Measurements from ENCODE around the gene EIF4G3. TPM values are rescaled to one million over a fixed set of nuclear protein-coding genes. Genes with fewer than 3 reads are reported as not detected.
A peak's percentile ranks its signal among the peaks of the same experiment; 100 is the strongest.

Gene EIF4G3
- total RNA-seq, 3 donors from 2014 or later (not counting 1 experiment from before 2014, with no cell fraction given), result 105 to 107 (median 107) TPM

DNA sequence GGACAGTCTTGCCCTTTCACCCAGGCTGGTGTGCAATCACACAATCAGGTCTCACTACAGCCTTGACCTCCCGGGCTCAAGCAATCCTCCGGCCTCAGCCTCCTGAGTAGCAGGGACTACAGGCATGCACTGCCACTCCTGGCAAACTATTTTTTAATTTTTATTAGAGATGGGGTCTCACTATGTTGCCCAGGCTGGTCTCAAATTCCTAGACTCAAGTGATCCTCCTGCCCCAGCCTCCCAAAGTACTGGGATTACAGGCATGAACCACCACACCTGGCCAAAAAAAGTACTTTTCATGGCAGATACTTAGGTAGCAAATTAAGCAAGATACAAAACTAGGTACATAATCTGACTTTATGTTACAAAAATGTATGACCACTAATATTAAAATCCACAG lies 8.3 kb downstream of the EIF4G3 start:
- no peaks in the 10 kb centered on the region for H3K27me3 Mint-ChIP-seq (ENCODE audit: low read depth in 2 of 2)
- Histone ChIP-seq H3K27me3 (ENCODE audit: control insufficient read depth, insufficient read depth, low read length) (no peaks in the 10 kb centered on the region), H3K9me3 (ENCODE audit: control insufficient read depth, insufficient read depth, low read length) (no peaks in the 10 kb centered on the region), H3K4me1 (ENCODE audit: control insufficient read depth, insufficient read depth, low read length) (no peaks in the 10 kb centered on the region), H3K27ac (ENCODE audit: low read length) (no peak overlapping the region), H3K4me3 (ENCODE audit: low read length) (no peak overlapping the region), H3K36me3 (ENCODE audit: control insufficient read depth, insufficient read depth, low read length) (peaks cover 2% of the 10 kb centered on the region)
- H3K27ac Mint-ChIP-seq, result no peak overlapping the region
- no peaks in the 10 kb centered on the region for H3K36me3 Mint-ChIP-seq
- DNase-seq, result no peak
- intact Hi-C loops (cut with micrococcal nuclease), result no loop called here
- ATAC-seq, result no peak
- H3K4me3 Mint-ChIP-seq, result no peak overlapping the region
- no peaks in the 10 kb centered on the region for H3K9me3 Mint-ChIP-seq
- WGBS (ENCODE audit: insufficient coverage), result 95% methylated on average over 2 of the region's 2 CpGs
- TF ChIP-seq, protein P1, sequence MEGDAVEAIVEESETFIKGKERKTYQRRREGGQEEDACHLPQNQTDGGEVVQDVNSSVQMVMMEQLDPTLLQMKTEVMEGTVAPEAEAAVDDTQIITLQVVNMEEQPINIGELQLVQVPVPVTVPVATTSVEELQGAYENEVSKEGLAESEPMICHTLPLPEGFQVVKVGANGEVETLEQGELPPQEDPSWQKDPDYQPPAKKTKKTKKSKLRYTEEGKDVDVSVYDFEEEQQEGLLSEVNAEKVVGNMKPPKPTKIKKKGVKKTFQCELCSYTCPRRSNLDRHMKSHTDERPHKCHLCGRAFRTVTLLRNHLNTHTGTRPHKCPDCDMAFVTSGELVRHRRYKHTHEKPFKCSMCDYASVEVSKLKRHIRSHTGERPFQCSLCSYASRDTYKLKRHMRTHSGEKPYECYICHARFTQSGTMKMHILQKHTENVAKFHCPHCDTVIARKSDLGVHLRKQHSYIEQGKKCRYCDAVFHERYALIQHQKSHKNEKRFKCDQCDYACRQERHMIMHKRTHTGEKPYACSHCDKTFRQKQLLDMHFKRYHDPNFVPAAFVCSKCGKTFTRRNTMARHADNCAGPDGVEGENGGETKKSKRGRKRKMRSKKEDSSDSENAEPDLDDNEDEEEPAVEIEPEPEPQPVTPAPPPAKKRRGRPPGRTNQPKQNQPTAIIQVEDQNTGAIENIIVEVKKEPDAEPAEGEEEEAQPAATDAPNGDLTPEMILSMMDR (IDR thresholded peaks at IDR 0.05), result no peak
- peaks cover 34 to 44% of the 10 kb centered on the region in 2 donors for H3K4me1 Mint-ChIP-seq

DNA sequence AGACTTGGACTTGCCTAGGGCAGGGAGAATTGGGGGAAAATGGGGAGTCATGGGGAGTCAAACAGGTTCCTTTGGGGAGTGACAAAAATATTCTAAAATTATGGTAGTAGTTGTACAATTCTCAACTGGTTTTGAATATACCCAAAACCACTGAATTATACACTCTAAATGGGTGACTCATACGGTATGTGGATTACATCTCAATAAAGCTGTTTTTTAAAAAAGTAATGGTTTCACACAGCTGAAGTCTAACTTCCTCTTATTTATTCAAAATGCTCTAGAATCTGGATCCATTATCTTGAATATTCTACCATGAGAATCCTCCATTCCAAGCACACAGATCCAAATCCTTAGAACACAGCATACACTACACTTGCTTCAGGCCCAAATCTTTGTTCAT lies 11.1 kb downstream of the EIF4G3 start:
- Mint-ChIP-seq H3K9me3 (no peaks in the 10 kb centered on the region), H3K27me3 (ENCODE audit: low read depth in 2 of 2) (no peaks in the 10 kb centered on the region), H3K36me3 (no peaks in the 10 kb centered on the region), H3K4me1 (peaks cover 29 to 38% of the 10 kb centered on the region in 2 donors), H3K27ac (peak overlapping the region; percentile 67 to 86), H3K4me3 (peak overlapping the region; percentile 22)
- WGBS (ENCODE audit: insufficient coverage), result no CpG with 5 or more reads among the region's 1 CpG
- intact Hi-C loops (cut with micrococcal nuclease), result no loop called here
- Histone ChIP-seq H3K36me3 (ENCODE audit: control insufficient read depth, insufficient read depth, low read length) (peaks cover 2% of the 10 kb centered on the region), H3K4me3 (ENCODE audit: low read length) (no peak overlapping the region), H3K27ac (ENCODE audit: low read length) (no peak overlapping the region), H3K27me3 (ENCODE audit: control insufficient read depth, insufficient read depth, low read length) (no peaks in the 10 kb centered on the region), H3K9me3 (ENCODE audit: control insufficient read depth, insufficient read depth, low read length) (no peaks in the 10 kb centered on the region), H3K4me1 (ENCODE audit: control insufficient read depth, insufficient read depth, low read length) (no peaks in the 10 kb centered on the region)
- no peak for DNase-seq
- TF ChIP-seq, protein P1 (IDR thresholded peaks at IDR 0.05), result no peak
- peak; percentile 32 to 87 (median 42) for ATAC-seq

DNA sequence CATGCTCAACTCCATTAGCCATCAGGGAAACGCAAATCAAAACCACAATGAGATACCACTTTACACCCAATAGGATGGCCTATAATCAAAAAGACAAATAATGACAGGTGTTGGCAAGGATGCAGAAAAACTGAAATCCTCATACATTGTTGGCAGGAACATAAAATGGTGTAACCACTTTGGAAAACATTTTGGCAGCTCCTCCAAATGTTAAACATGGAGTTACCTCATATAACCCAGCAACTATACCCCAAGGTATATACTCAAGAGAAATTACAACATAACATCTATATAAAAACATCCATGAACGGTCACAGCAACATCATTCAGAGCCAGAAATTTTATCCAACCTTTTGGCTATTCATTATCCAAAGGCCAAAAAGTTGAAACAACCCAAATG lies 11.6 kb downstream of the EIF4G3 start:
- H3K9me3 ChIP-seq (ENCODE audit: control insufficient read depth, insufficient read depth, low read length), result no peaks in the 10 kb centered on the region
- H3K36me3 ChIP-seq (ENCODE audit: control insufficient read depth, insufficient read depth, low read length), result peaks cover 2% of the 10 kb centered on the region
- H3K27ac ChIP-seq (ENCODE audit: low read length), result no peak overlapping the region
- Mint-ChIP-seq H3K27ac (peak overlapping the region; percentile 67 to 86), H3K9me3 (no peaks in the 10 kb centered on the region), H3K27me3 (ENCODE audit: low read depth in 2 of 2) (no peaks in the 10 kb centered on the region), H3K4me3 (no peak overlapping the region), H3K4me1 (peaks cover 35 to 39% of the 10 kb centered on the region in 2 donors), H3K36me3 (no peaks in the 10 kb centered on the region)
- H3K4me1 ChIP-seq (ENCODE audit: control insufficient read depth, insufficient read depth, low read length), result no peaks in the 10 kb centered on the region
- H3K4me3 ChIP-seq (ENCODE audit: low read length), result no peak overlapping the region
- 97% methylated on average over 2 of the region's 2 CpGs for WGBS (ENCODE audit: insufficient coverage)
- ATAC-seq (no peak), DNase-seq (no peak)
- TF ChIP-seq, protein P1 (IDR thresholded peaks at IDR 0.05), result no peak
- H3K27me3 ChIP-seq (ENCODE audit: control insufficient read depth, insufficient read depth, low read length), result no peaks in the 10 kb centered on the region
- intact Hi-C loops (cut with micrococcal nuclease), result no loop called here

DNA sequence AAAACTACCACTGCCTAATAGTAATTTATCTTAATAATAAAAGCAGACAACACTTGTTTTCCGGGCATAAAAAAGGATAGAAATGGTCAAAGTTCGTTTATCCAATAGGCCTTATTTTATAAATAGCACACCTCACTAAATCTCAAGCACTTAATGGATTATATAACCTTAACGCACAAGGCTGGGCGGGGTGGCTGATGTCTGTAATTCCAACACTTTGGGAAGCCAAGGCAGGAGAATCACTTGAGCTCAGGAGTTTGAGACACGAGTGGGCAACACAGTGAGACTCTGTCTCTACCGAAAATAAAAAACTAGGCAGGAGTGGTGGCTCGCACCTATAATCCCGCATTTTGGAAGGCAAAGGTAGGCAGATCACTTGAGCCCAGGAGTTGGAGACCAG lies 12.4 kb downstream of the EIF4G3 start:
- TF ChIP-seq, protein P1 (IDR thresholded peaks at IDR 0.05), result no peak
- H3K27ac ChIP-seq (ENCODE audit: low read length), result no peak overlapping the region
- H3K27me3 ChIP-seq (ENCODE audit: control insufficient read depth, insufficient read depth, low read length), result no peaks in the 10 kb centered on the region
- Mint-ChIP-seq H3K27me3 (ENCODE audit: low read depth in 2 of 2) (no peaks in the 10 kb centered on the region), H3K4me1 (peaks cover 37 to 39% of the 10 kb centered on the region in 2 donors), H3K36me3 (no peaks in the 10 kb centered on the region), H3K9me3 (no peaks in the 10 kb centered on the region), H3K4me3 (no peak overlapping the region), H3K27ac (no peak overlapping the region)
- H3K36me3 ChIP-seq (ENCODE audit: control insufficient read depth, insufficient read depth, low read length), result no peaks in the 10 kb centered on the region
- 98% methylated on average over 8 of the region's 8 CpGs for WGBS (ENCODE audit: insufficient coverage)
- no peaks in the 10 kb centered on the region for H3K4me1 ChIP-seq (ENCODE audit: control insufficient read depth, insufficient read depth, low read length)
- DNase-seq, result no peak
- no peak overlapping the region for H3K4me3 ChIP-seq (ENCODE audit: low read length)
- intact Hi-C loops (cut with micrococcal nuclease), result no loop called here
- no peak for ATAC-seq
- no peaks in the 10 kb centered on the region for H3K9me3 ChIP-seq (ENCODE audit: control insufficient read depth, insufficient read depth, low read length)

All from natural killer cell (primary cell).